Measurements from ENCODE around the gene IMMP2L.
"Not testable (repeated sequence)": the region's sequence is repeated elsewhere in the genome, so short reads cannot be mapped to it uniquely, and the experiment has no call there.

The IMMP2L gene

DNA sequence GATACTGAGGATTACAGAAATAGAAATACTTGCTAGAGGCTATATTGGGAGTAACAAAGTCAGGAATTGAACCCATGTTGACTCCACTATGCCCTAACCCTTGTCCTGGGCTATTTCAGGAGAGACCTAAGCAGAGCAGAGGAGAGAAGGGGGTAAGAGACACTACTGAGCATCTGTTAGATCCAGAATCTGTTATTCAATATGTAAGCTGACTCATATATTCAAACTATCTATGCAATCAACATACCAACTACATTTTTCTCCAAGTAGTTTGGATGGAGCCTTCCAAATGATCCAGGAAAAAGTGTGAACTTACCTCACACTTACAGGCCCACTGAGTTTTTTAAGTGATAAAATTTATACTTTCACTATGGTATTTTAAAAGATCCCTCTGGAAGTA, 216.1 kb downstream of the IMMP2L start:
- H3K4me3 ChIP-seq (ENCODE audit: low read depth, low read length), result no peak overlapping the region

DNA sequence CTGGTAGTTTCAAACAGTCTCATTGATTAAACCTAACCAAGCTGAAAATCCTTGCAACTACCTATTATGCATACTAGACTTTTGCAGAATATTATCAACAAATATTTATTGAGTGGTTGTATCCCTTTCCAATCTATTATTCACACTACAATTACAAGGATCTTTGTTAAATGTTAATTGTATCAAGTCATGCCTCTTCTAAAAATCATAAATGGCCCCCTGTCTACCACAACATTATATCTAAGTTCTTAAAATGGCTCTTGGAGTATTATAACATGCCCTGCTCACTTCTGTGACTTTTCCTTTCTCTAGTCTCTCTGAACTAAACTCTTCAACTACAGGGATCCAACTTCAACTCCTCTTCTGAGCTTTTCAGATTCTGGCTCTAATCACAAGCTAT, 219.3 kb downstream of the IMMP2L start:
- H3K4me3 ChIP-seq (ENCODE audit: low read depth, low read length), result no peak overlapping the region

DNA sequence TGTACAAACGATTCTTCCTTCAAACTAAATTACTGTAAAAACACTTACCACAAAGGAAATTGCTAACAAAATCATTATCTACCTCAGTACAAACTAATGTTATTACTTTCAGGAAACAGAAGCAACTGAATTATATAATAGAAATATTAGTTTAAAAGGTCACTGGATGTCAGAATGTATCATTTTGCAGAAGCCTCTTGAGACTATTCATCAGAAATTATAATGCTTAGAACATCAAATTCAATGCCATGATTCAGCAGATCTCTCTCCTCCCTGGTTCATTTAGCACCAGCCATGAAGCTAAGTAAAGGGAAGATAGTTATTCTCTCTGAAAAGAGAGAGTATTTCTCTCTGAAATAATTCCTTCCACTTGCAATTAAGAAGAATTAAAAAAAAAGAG, 223.3 kb downstream of the IMMP2L start:
- no peak overlapping the region for H3K4me3 ChIP-seq (ENCODE audit: low read depth, low read length)

DNA sequence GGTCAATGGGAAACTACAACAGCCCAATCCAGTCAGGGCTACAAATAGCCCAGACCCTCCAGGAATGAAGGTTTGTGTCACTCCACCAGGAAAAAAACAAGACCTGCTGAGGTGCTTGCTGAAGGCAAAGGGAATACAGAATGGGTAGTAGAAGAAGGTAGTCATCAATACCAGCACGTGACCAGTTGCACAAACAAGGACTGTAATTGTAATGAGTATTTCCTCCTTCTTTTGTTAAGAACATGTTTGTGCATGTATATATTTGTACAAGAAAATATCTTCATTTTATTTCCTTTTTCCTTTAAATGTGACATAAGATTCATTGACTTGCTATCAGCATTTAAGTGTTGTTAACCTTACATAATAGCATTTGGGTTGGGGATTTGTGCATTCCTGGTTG, 229.3 kb downstream of the IMMP2L start:
- no peak overlapping the region for H3K4me3 ChIP-seq (ENCODE audit: low read depth, low read length)

GRCh38 chr7:111330235-111330523, 232.1 kb downstream of the IMMP2L start:
- H3K4me3 ChIP-seq (ENCODE audit: low read depth, low read length), result no peak overlapping the region

GRCh38 chr7:111329367-111330234, 232.7 kb downstream of the IMMP2L start:
- H3K4me3 ChIP-seq (ENCODE audit: low read depth, low read length), result no peak overlapping the region

GRCh38 chr7:111328487-111328886, 233.8 kb downstream of the IMMP2L start:
- no peak overlapping the region for H3K4me3 ChIP-seq (ENCODE audit: low read depth, low read length)

DNA sequence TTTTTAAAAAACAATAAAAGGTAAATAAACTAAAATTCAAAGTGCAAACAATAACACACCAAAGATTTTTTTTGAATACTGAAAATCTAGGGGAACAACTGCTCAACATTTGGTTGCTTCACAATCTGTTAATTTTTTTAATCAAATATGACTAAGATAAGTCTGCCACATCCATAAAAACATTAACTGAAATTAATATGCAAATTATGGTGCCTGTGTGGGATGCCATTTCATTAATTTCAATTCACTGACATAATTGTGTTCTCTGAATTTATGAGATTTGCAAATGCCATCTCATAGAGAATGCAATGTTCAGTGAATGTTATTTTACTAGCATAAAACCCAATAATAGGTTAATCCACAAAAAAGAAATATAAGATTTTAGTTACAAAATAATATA, 237.5 kb downstream of the IMMP2L start:
- H3K4me3 ChIP-seq (ENCODE audit: low read depth, low read length), result no peak overlapping the region

DNA sequence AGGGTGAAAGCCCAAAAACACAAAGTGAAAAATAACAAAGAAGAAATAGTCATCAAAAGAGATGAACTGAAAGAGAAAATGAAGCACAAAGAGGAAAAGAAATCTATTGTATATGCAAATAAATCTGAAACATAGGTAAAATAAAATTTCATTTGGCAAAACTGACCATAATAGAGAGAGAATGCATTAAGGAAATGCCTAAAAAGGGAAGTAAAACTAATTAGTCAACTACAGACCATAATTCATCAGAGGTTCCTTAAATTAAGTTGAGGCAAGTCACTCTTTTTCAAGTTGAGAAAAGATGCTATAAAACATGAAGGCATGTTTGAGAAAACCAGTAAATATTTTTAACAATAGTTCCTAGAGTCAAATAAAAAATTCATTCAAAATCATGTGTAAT, 238.1 kb downstream of the IMMP2L start:
- H3K4me3 ChIP-seq (ENCODE audit: low read depth, low read length), result no peak overlapping the region

DNA sequence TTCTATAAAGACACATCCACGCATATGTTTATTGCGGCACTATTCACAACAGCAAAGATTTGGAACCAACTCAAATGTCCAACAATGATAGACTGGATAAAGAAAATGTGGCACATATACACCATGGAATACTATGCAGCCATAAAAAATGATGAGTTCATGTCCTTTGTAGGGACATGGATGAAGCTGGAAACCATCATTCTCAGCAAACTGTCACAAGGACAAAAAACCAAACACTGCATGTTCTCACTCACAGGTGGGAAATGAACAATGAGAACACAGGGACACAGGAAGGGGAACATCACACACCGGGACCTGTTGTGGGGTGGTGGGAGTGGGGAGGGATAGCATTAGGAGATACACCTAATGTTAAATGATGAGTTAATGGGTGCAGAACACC, 238.6 kb downstream of the IMMP2L start:
- H3K4me3 ChIP-seq (ENCODE audit: low read depth, low read length), result not testable (repeated sequence)

DNA sequence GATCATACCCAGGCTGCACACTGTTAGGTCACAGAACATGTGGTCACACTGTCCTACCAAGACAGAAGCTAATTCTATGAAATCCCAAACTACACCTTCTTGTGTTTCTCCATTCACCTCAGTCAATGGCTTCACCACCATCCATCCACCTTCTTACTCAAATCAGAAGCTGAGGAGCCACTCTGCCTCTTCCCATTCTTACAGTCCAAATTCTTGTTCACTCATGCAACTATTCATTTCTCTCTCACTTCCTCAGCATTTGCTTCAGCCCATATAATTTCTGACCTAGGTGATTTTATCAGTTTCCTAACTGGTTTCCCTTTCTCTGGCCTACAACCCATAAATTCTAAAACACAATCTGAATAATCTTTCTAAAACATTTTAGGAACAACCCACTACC, 242.2 kb downstream of the IMMP2L start:
- no peak overlapping the region for H3K4me3 ChIP-seq (ENCODE audit: low read depth, low read length)

GRCh38 chr7:111312966-111313365, 249.3 kb downstream of the IMMP2L start:
- no peak overlapping the region for H3K4me3 ChIP-seq (ENCODE audit: low read depth, low read length)

DNA sequence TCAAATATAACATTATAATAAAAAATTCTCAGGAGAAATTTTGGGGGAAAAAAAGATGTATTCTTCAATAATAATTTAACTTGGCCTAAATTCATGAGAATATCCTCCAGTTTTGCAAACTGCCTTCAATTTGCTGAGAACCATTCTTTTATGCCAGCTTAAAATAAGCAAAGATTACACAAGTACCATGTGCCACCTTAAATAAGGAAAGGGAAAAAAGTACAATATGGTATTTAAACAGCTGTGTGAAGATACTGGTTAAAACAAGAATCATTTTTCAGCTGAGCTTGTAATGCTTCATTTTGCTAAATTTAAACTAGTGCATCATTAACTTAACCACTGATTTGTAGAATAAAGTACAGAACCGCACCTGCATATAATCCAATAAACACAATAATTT, 253.6 kb downstream of the IMMP2L start:
- H3K4me3 ChIP-seq (ENCODE audit: low read depth, low read length), result no peak overlapping the region

- no peak overlapping the region for H3K4me3 ChIP-seq (ENCODE audit: low read depth, low read length)
These were observed 260.4 kb downstream of the IMMP2L start for GRCh38 chr7:111301891-111302290.

DNA sequence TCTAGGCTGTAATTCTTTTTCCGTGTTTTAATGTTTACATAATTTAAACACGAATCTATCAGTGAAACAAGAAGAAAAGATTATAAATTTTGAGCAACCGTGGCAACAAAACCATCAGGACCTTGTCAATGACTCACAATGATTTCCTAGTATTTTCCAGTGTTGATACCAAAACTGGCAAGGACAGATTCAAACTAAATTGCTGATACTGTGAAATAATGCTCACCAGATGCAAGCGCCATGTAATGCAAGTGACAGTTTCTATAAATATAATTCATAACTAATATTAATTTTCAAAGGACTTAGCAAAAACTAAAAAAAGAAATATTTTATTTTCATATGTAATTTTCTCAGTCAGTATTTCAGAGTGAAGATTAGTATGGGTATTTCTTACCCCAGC, 267.8 kb downstream of the IMMP2L start:
- no peak overlapping the region for H3K4me3 ChIP-seq (ENCODE audit: low read depth, low read length)

- no peak overlapping the region for H3K4me3 ChIP-seq (ENCODE audit: low read depth, low read length)
These were observed 270.2 kb downstream of the IMMP2L start for GRCh38 chr7:111292026-111292470.

DNA sequence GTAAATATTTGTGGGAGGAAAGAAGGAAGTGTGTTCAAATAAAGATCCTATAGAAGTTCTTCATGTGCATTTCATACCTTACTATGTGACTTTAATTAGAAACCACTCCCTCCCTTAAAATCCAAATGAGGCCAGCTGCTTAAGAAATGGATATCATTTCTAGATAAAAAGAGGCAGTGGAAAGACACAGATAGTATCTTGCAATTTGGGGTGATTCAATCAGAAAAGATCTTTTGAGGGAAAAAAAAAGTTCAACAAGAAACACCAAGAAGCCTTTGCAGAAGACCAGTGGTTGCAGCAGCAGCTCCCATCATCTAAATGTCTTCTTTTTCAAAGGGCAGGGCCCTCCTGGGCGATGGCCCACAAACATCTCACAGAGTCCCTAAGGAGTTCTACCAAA, 271.3 kb downstream of the IMMP2L start:
- no peak overlapping the region for H3K4me3 ChIP-seq (ENCODE audit: low read depth, low read length)

GRCh38 chr7:111290419-111290818, 271.9 kb downstream of the IMMP2L start:
- H3K4me3 ChIP-seq (ENCODE audit: low read depth, low read length), result no peak overlapping the region

GRCh38 chr7:111288441-111288840, 273.9 kb downstream of the IMMP2L start:
- H3K4me3 ChIP-seq (ENCODE audit: low read depth, low read length), result not testable (repeated sequence)

GRCh38 chr7:111282626-111283025, 279.7 kb downstream of the IMMP2L start:
- no peak overlapping the region for H3K4me3 ChIP-seq (ENCODE audit: low read depth, low read length)

GRCh38 chr7:111274857-111275256, 287.4 kb downstream of the IMMP2L start:
- H3K4me3 ChIP-seq (ENCODE audit: low read depth, low read length), result no peak overlapping the region

DNA sequence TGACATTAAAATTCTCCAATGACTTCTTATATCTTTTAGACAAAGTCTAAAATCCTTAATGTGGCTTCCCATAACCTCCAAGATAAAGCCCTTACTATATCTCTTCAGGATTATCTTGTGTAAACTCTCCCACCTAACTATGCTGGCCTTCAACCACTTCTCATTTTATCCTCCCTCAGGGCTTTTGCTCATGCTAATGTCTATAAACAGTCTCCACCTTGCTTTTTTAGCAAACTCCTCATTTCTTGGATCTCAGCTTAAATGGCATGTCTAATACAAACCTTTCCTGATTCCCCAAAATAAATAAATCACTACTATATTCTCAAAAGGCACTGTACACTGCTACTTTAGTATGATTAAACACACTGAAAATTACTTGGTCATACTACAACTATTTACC, 290.2 kb downstream of the IMMP2L start:
- no peak overlapping the region for H3K4me3 ChIP-seq (ENCODE audit: low read depth, low read length)

- not testable (repeated sequence) for H3K4me3 ChIP-seq (ENCODE audit: low read depth, low read length)
These were observed 291.5 kb downstream of the IMMP2L start for GRCh38 chr7:111270794-111271193.

Measured in iPS-11a (cell line).